Activated CD4-positive, alpha-beta T cell treated with anti-CD3 and anti-CD28 coated beads, Interleukin-2, amount 50 U/mL, for 24 hours (primary cell): ENCODE measurements around the gene EFCAB13.

Experiments used
- DNase-seq, 2 donors: peaks; one replicate each; pipeline ENCODE4 v3.0.0-alpha.2; 2020; ENCODE audit warnings: low read depth in 1 of 2, low spot score in 1 of 2

EFCAB13 gene, protein sequence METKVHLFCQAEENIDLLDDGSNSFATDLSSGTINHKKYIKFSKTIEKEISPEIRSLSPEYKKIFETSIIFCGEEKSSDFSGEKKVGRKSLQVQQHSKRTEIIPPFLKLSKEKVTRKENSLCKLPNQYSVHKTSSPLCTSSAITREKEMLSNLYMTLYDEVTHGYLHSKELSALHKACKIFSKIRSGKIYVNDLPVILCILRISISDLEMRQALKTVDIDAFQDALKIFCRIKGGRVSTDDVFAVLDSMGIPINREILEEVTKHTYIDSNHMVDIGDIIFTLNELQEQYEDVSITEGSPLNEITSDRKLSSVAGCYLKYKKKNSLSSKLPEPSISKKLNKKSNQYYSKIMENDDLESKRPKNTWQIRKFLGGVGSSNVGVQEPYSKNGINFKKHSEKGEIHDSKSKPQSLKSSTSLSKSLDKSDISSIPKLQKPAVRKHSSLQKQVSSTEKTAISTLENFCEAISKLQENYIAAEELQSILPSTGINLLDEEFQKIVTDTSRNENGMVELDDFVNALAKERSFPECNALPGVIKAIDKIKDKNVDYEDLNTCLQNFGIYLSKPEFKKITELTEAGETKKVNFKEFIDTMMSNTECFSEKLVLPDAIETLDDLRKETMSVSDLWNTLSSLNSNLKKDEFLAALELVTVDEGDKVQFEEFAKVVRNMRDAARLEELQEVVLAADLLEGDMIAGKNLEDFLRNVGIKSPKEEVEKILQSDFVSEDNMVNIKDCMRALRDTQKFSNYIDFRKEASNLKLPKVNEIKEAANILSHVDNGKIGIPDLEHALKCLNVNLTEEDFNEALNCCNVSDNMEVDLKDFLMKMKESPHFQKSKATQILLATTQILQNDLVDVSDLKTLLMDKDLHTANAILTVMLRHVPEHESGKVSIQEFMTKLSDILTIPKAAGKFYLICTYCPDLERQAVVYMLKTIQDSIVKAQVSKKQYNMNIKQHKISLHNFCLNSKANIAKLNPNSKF

DNA sequence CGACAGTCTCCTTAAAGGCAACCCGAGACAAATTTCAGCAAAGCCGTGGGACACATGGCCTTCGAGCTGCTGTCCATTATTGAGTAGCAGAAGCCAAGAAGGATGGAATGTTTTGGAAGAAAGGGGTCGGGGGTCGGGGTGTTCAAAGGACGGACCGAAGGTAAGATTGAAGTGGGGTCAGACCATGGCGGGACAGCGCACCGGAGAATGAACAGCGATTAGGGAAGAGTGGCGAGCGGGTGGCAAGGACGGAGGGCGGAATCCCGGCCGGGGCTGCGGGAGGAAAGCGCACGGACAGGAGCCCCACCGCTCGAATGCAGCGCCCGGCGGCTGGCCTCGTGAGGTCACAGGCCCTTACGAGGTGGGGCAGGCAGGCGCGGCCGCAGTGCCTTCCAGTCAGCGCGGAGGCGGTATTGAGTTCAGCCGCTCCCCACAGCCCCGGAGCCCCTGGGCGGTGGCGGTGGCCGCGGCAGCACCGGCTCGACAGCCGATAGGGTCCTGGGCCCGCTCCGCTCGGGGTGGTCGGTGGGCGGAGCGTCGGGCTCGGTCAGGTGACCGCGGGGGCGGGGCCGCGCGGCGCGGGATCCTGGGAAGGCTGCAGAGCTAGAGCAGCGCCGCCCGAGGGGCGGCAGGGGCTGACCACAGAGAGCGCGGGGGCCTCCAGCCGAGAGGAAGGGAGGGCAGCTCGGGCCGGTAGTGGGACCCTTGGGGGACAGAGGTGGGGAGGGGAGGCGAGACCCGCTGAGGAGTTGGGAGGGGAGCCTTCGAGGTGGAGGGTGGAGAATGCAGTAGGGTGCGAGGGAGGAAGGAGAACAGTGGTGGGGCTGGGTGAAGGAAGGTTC is at the start of gene EFCAB13:
TSS of gene EFCAB13 (plus strand) at position 574 of the 842 bp plus-strand sequence. CDS start 4,399 bp downstream, outside the sequence.
- peak; percentile 46 to 49 for DNase-seq

DNA sequence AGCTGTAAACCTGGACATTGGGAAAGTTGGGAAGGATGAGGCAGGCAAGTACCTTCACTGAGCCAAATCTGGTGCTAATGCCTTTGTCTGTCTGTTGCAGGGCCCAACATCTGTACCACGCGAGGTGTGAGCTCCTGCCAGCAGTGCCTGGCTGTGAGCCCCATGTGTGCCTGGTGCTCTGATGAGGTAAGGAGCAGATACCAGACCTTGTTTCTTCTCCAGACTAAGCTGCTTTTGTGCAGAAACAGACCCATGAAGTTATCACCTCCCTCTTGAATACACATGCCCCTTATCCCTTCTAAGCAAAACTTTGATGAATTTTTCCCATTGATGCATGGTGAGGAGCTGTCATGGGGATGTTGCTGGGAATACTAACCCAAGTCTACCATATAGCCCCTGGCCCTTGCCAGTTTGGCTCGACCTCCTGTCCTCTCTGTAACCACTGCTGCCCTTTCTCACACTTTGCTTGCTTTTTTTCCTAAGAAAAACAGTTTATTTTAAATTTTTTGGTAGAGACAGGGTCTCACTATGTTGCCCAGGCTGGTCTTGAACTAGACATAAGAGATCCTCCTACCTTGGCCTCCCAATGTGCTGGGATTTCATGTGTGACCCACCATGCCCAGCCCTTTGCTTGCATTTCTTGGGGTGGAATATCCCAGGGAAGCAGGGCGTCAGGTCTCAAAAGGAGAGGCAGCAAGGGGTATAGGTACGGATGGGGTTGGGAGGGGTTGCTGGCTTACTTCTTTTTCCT is 49.3 kb upstream of the EFCAB13 start:
- DNase-seq = no peak

DNA sequence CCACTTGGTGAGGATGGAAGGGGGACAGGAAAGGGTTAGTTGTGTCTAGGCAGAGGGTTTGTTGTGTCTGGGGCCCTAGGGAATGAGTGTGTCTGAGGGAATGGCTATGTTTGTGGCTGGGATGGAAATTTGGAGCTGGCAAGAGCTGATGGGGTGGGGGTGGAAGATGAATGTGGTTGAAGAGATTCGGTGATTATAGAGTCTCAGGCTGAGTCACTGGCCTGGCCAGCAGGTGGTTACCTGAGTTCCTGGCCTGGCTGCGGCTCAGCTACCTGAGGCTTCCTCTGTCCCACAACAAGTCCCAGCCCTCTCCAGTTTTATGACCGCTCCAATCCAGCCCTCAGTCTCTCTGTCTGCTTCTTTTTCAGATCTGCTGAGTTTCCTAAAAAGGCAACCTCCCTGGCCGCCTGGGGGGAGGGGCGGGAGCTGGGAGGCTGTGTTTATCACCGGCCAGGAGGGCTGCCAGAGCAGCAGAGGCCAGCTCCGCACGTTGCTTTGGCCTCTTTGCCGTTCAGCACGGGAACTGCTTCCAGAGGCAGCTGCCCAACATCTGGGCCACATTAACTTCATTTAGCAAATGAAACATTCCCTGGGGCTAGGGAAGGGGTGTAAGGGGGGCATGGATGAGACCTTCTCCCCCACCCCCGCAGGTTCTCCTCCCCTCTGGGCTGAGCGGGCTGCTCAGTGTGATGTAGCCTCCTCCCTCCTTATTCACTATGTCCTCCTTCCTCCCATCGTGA is 48.3 kb upstream of the EFCAB13 start:
- no peak for DNase-seq

DNA sequence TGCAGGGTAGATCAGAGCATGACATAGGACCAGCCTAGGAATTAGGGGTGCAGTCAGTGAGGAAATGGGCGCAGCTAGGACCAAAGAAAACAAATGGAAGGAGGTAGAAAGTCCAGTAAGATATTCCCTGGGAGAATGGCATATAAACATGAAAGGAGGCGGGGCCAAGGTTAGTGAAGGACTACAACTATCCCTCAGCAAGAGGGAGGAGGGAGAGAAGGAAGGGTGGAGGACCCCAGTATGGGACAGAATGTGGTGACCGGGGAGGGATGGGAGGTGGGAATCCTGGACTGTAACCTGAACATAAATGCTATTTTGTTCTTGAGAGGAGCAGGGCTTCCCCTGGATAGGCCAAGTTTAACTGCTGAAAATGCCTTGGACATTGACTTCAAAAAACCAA is 47.3 kb upstream of the EFCAB13 start:
- no peak for DNase-seq

DNA sequence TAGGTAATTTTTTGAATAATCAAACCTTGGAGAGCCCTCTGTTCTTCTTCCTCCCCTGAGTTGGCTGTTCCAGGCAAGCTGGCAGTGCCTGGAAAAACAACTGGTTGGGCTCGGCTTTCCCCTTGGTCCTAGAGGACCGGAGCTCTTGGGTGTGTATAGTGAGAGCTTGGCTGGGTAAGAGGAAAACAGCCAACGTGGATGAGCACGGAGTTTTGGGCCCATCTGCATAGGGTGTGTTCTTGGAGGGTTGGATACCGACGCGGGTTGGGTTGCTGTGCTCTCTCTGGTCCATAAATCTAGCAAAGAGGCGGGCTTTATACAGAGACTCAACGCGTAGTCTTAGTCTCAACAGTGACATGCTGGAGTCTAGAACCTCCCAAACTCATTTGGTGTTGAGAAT is 46.9 kb upstream of the EFCAB13 start:
- DNase-seq = no peak

DNA sequence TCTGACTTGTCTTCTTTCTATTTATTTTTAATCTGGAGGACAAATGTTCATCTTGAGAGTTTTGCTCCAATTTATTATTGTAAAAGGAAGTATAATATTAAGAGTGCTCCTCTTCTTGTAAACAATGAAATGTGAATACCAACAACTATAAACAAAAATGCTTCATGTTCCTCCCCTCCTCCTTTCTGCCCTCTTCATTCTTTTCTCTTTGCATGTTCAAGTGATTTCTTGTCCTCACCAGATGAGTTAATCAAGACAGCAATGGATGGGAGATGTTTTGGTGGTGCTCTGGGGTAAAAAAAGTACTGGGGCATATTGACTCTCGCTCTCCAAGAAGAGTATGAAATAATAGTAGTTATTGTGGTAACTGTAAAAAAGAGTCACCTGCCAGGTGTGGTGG is 45.8 kb upstream of the EFCAB13 start:
- DNase-seq = no peak

DNA sequence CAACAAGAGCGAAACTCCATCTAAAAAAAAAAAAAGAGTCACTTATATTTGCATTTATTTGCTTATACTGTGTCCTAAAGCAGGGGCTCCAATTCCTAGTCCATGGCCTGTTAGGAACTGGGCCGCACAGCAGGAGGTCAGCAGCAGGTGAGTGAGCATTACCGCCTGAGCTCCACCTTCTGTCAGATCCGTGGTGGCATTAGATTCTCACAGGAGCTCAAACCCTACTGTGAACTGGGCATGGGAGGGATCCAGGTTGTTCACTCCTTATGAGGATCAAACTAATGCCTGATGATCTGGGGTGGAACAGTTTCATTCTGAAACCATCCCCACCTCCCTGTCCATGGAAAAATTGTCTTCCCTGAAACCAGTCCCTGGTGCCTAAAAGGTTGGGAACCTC is 45.2 kb upstream of the EFCAB13 start:
- DNase-seq = no peak

DNA sequence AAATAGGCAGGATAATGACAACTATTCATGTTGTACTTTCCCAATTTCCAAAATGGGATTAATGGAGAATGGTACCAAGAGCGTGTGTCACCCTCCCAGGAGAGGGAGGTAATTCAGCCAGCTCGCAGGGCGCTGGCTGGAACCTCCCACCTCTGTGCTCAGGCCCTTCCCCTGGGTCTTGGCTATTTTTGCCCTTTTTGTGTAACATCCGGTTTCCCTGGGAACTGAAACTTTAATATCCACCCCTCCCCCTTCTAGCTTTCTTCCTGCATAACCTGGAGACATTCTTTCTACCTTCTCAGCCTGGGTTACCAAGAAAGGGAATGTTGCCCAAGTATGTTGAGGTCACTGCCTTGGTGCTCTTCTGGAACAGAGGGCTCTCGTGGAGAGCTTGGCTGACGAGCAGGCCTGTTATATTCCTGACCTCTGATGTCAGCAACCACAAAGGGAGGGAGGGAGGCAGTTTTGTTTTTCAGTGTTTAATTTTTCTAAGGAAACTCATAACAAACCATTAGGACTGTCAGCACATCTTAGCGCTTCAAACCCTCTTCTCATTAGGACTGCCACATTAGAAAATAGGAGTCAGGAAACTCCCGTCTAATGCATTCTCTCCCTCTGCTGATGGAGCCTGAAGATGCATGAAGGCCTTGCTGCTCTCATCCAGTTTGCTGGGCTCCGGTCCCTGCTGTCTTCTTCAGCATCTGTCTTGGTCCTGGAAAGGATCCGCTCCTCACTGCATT is 44.5 kb upstream of the EFCAB13 start:
- no peak for DNase-seq

DNA sequence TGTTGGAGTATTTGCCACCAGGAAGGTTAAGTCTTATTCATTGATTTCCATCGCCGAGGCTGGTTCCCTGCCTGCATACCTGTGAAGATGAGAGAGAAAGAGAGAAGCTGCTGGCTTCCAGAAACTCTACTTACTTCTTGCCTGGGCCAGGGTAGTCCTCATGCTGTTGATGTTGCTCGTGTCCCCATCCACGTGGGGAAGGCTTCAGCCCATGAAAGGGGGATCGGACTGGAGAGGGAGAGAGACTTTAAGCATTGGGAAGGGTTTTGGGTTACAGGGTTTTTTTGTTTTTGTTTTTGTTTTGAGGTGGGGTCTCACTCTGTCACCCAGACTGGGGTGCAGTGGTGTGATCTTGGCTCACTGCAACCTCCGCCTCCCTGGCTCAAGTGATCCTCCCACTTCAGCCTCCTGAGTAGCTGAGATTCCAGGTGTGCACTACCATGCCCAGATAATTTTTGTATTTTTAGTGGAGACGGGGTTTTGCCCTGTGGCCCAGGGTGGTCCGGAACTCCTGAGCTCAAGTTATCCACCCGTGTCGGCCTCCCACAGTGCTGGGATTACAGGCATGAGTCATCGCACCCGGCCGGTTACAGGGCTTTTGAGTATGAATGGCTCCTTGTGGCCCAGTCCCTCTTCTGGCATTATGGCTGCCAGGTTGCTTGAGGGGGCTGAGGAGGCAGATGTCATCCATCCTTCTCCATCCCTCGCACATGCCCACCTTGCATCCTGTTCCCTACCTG is 43.5 kb upstream of the EFCAB13 start:
- no peak for DNase-seq

DNA sequence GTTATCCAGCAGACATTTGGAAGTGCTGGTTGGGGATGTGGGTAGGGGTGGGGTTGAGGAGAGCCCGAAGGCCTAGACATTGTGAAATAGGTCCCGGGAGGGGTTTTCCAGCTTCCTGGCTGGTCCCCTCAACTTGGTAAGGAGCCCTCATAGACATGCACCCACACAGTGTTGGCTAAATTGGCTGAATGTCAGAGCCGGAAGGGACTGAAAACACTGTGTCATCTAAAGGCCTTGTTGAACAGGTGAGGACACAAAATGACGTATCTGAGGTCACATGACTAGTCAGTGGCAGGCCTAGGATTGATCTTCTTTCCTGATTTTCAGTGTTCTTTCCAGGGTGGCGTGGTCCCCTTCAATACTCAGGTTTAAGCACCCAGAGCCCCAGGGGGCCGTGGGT is 42.5 kb upstream of the EFCAB13 start:
- no peak for DNase-seq

DNA sequence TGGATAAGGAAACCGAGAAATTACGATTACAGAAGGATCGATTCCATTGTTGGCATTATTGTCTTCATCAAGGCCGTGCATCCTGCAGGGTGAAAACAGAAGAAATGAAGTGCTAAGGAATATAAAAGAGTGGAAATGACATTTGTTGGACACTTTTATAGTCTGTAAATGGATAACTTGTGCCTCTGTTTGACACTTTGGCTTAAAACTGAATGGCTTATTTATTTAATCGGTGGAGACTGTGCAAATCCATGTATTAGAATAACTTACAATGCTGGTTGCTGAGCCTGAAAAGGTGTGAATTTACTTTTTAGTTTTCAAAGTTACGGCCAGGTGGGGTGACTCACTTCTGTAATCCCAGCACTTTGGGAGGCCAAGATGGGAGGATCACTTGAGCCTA is 38.8 kb upstream of the EFCAB13 start:
- no peak for DNase-seq

DNA sequence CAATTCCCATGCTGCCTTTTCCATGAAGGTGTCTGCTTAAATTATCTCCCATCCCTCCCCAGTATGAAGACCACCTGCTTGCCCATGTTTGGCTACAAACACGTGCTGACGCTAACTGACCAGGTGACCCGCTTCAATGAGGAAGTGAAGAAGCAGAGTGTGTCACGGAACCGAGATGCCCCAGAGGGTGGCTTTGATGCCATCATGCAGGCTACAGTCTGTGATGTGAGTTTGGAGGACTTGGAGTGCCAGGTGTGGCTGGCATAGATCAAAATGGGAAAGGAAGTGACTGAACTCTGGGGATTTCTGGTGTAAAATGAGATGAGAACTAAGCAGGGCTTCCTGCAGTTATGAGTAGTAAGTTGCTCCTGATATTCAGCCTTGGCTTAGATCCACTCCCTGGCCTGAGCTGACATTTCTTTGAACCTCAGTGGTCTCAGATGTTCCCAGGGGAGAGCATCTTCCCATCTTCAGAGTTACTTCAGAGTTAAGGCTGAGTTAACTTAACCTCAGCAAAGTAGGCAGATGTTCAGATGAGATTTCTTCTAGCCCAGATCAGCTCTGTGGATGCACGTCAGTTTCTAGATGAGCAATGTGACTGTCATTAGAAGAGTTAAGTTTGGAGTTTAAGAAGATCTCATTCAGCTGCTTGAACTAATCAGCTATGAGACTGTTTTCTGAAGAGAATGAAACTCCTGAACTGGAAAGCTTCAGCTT is 37.4 kb upstream of the EFCAB13 start:
- DNase-seq = no peak

DNA sequence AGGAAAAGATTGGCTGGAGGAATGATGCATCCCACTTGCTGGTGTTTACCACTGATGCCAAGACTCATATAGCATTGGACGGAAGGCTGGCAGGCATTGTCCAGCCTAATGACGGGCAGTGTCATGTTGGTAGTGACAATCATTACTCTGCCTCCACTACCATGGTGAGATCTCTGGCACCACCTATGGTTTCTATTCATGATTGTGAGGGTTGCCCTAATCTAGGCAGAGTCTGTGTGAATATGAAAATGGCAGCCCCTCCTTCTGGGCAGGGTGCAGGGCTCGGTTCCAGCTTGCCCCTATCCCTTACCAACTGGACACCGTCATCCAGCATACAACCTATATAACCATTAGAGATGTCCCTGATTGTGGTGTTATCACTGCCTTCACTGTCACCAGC is 36.7 kb upstream of the EFCAB13 start:
- DNase-seq = no peak

DNA sequence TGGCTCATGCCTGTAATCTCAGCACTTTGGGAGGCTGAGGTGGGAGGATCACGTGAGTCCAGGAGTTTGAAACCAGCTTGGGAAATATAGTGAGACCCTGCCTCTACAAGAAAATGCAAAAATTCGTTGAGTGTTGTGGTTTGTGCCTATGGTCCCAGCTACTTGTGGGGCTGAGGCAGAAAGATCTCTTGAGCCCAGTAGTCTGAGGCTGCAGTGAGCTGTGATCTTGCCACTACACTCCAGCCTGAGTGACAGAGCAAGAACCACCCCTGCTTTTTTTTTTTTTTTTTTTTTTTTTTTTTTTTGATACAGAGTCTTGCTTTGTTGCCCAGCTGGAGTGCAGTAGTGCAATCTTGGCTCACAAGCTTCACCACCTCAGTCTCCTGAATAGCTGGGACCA is 36.1 kb upstream of the EFCAB13 start:
- DNase-seq = no peak

DNA sequence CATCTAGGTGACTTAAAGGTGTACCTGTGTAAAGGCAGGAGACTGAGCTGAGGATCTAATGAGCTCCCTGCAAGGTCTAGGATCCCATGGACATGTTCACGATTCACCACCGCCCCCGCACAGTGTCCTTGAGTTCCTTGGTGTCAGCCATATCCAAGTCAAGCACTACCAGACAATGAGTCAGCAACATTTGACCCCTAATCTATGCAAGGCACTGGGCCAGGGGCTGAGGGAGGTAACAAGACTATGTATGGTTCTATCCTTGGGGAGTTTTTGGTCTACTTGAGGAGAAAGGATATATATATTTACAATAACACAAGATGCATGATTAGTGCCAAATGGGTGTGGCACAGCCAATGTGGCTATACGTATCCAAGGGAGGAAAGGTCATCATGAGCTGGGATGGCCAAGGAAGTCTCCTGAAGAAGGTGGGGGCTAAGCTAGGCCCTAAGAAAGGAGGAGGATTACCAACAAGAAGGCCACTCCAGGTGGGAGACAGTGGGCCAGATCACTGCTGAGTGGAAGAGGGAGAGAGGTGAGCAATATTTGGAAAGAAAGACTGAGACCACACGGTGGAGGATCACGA is 35.1 kb upstream of the EFCAB13 start:
- no peak for DNase-seq

DNA sequence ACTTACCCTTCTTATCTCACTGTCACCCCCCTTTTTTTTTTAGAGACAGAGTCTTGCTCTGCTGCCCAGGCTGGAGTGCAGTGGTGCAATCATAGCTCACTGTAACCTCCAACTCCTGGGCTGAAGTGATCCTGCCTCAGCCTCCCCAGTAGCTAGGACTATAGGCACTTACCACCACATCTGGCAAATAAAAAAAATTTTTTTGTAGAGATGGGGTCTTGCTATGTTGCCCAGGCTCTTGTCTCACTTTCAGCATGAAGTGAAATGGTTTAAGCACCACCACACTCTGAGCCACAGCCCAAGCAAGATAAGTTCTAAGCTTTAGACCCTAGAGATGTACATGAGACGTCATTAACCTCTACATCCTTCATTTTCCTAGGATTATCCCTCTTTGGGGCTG is 34.5 kb upstream of the EFCAB13 start:
- no peak for DNase-seq

DNA sequence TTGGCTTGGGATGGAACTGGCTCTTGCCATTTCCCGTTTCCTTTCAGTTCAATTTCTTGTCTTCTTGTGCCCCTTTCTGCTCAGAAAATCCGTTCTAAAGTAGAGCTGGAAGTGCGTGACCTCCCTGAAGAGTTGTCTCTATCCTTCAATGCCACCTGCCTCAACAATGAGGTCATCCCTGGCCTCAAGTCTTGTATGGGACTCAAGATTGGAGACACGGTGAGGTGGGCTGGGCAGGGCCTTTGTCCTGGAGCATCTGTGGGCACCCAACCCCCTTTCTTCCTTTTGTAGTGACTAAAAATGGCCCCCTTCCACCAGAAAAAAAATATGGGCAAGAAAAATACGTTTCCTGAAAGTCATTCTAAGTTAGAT is 32.9 kb upstream of the EFCAB13 start:
- no peak for DNase-seq
